CD4-positive, alpha-beta T cell (primary cell): ENCODE data around the gene TTC23L. TPM values are rescaled to one million over a fixed set of nuclear protein-coding genes. Genes with fewer than 3 reads are reported as not detected.

ENCODE experiments used
- ATAC-seq: fragments of 200-7000 bp; cut with Tn5 transposase; one replicate; pipeline ENCODE4 v1.10.0; 2022; ENCODE audit warnings: mild to moderate bottlenecking; ENCODE audit not compliant: poor library complexity
- CTCF ChIA-PET: fragments of 350-600 bp; sonication (Branson Sonifier 250); formaldehyde crosslinking; loops from one replicate; lab custom pipeline; 2021; ENCODE audit warnings: antibody characterized with exemption, inconsistent platforms; lab: Charles Lee
- POLR2A ChIA-PET: fragments of 350-600 bp; sonication (Branson Sonifier 250); formaldehyde crosslinking; loops from one replicate; lab custom pipeline; 2021; ENCODE audit warnings: antibody characterized with exemption, inconsistent platforms; lab: Charles Lee
- DNase-seq, 14 experiments: peaks; one replicate each; pipeline ENCODE4 v3.0.0-alpha.2; 2013 to 2020; ENCODE audit warnings: mixed read lengths in 2 of 14
- H3K27ac ChIP-seq, 2 donors: one replicate each; pipeline versions ENCODE4 v1.5.1 to v1.7.0; 2013; ENCODE audit warnings: low read length in 2 of 2, low read depth in 1 of 2, mild to moderate bottlenecking in 1 of 2
- H3K27me3 ChIP-seq, 2 experiments: 1 replicate in 1 of 2; 2 replicates in 1 of 2; pipeline versions ENCODE4 v1.6.1 to v1.7.0; 2013; ENCODE audit warnings: low read length in 2 of 2, control low read depth in 1 of 2, mild to moderate bottlenecking in 1 of 2, moderate library complexity in 1 of 2; ENCODE audit not compliant: insufficient read depth in 2 of 2, control insufficient read depth in 1 of 2
- H3K36me3 ChIP-seq: one replicate; pipeline ENCODE4 v1.6.1; 2013; ENCODE audit warnings: low read length, control low read depth; ENCODE audit not compliant: insufficient read depth
- H3K4me1 ChIP-seq: one replicate; pipeline ENCODE4 v1.6.1; 2013; ENCODE audit warnings: low read length, control low read depth; ENCODE audit not compliant: insufficient read depth
- H3K4me3 ChIP-seq: one replicate; pipeline ENCODE4 v1.5.1; 2013; ENCODE audit warnings: mild to moderate bottlenecking, low read length, moderate library complexity
- H3K9me3 ChIP-seq, 2 experiments: 1 replicate in 1 of 2; 2 replicates in 1 of 2; pipeline versions ENCODE4 v1.6.1 to v1.7.0; 2013; ENCODE audit warnings: low read length in 2 of 2, mild to moderate bottlenecking in 2 of 2, control low read depth in 1 of 2, moderate library complexity in 1 of 2; ENCODE audit not compliant: control insufficient read depth in 1 of 2, insufficient read depth in 1 of 2
- H3K27ac Mint-ChIP-seq: one replicate; pipeline ENCODE4 v1.8.0; 2020; ENCODE audit warnings: mixed read lengths
- H3K27me3 Mint-ChIP-seq: one replicate; pipeline ENCODE4 v1.8.0; 2021; ENCODE audit warnings: mixed read lengths
- H3K36me3 Mint-ChIP-seq: one replicate; pipeline ENCODE4 v1.8.0; 2021; ENCODE audit warnings: low read depth, mixed read lengths
- H3K4me1 Mint-ChIP-seq: one replicate; pipeline ENCODE4 v1.8.0; 2021; ENCODE audit warnings: low read depth, mixed read lengths
- H3K4me3 Mint-ChIP-seq: one replicate; pipeline ENCODE4 v1.8.0; 2020; ENCODE audit warnings: mild to moderate bottlenecking, mixed read lengths
- H3K9me3 Mint-ChIP-seq: one replicate; pipeline ENCODE4 v1.8.0; 2020; ENCODE audit warnings: mixed read lengths
- intact Hi-C, 2 experiments: fragments of 100-400 bp; cut with DNase I in 1 of 2; cut with micrococcal nuclease in 1 of 2; formaldehyde crosslinking; loops; one replicate each; pipeline versions ENCODE4 v1.15.1 to v1.9.0; 2023 to 2025; cut with DNase I, micrococcal nuclease
- total RNA-seq, 174 experiments: library from RNA in 2 of 174; stranded (reverse) in 2 of 174; gene quantifications; one replicate each; pipeline ENCODE4 v1.2.3 and lab custom pipeline; 2021 to 2026
- TF ChIP-seq, protein P1 (sequence below): fragments of 200-600 bp; IDR thresholded peaks from one replicate; pipeline ENCODE4 v1.8.0; 2022; ENCODE audit warnings: antibody characterized with exemption, mild to moderate bottlenecking

The TTC23L gene
- total RNA-seq, 2 experiments from 2014 or later = 0.20 TPM; not detected in 1

DNA sequence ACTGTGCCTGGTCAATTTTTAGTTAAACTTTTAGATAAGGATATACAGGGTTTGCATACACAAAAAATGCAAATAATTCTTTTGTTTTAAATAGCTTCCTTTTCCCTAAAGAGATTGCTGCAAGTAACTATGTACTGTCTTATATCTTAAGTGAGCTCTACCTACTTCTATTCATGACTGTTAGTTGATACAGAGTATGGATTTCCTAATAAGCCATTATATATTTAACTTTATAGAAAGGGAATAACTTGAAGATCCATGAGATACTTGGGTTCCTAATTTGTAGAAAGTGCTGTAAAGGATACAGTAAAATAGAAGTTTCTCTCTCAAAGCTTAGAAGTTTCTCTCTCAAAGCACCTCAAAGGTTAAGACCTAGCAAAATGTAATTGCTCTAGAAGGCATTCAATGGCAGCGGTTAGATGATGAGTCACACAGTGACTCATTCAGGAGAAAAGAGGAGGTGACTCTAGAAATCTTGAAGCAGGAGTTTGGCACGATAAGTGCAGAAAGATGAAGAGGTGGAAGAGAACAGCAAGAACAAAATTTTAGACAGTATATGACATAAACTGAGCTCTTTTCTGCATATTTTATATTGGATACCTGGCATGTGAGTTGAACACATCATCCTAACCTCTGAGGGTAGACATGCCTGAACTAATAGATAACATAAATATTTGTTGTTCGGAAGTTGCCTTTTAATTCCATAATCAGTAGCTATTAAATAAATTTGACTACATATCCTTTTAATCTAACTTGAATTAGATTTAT, 84.9 kb downstream of the TTC23L start:
- peak in 3 of 14 experiments; percentile 29 to 43 (median 35) for DNase-seq
- no peaks in the 10 kb centered on the region for H3K27me3 Mint-ChIP-seq
- ATAC-seq = peak; percentile 59
- H3K27me3 ChIP-seq = no peaks in the 10 kb centered on the region
- peaks cover under 1% of the 10 kb centered on the region for H3K4me1 Mint-ChIP-seq
- intact Hi-C loops = loop anchor here in 1 of 2 experiments (10.0 kb wide), 1 partner anchor 1321 kb away; the partner anchor contains the start of gene NADK2
- H3K27ac ChIP-seq = no peak overlapping the region
- H3K9me3 ChIP-seq = no peaks in the 10 kb centered on the region
- peaks cover 75% of the 10 kb centered on the region for H3K36me3 ChIP-seq
- POLR2A ChIA-PET = interaction anchor here (1.6 kb wide), 1 partner anchor 9 kb away, joined by 15 read pairs; the partner anchor contains the start of genes BRIX1 and RAD1
- peaks cover 67% of the 10 kb centered on the region for H3K36me3 Mint-ChIP-seq
- CTCF ChIA-PET = interaction anchor here (0.8 to 1.2 kb wide), 2 partner anchors 9 to 26 kb away, joined by 3 to 6 read pairs; partner anchors contain the start of genes BRIX1 and RAD1
- H3K9me3 Mint-ChIP-seq = no peaks in the 10 kb centered on the region
- TF ChIP-seq, protein P1, sequence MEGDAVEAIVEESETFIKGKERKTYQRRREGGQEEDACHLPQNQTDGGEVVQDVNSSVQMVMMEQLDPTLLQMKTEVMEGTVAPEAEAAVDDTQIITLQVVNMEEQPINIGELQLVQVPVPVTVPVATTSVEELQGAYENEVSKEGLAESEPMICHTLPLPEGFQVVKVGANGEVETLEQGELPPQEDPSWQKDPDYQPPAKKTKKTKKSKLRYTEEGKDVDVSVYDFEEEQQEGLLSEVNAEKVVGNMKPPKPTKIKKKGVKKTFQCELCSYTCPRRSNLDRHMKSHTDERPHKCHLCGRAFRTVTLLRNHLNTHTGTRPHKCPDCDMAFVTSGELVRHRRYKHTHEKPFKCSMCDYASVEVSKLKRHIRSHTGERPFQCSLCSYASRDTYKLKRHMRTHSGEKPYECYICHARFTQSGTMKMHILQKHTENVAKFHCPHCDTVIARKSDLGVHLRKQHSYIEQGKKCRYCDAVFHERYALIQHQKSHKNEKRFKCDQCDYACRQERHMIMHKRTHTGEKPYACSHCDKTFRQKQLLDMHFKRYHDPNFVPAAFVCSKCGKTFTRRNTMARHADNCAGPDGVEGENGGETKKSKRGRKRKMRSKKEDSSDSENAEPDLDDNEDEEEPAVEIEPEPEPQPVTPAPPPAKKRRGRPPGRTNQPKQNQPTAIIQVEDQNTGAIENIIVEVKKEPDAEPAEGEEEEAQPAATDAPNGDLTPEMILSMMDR = no peak
- no peak overlapping the region for H3K4me3 Mint-ChIP-seq
- H3K4me1 ChIP-seq = peaks cover 2% of the 10 kb centered on the region
- H3K27ac Mint-ChIP-seq = no peak overlapping the region
- no peak overlapping the region for H3K4me3 ChIP-seq

DNA sequence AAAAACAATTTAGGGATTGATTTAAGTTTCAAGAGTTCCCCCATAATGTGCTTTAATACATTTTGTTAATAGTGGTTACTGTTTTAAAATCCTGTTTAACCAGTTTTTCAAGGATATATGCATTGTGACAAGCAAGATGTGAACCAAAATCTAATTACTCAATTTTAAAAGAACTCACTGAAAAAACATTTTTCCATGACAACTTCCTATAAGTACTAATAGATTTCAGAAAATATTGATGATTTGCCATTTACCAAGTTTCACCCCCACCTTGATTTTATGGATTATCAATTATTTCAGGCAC, 85.5 kb downstream of the TTC23L start:
- Mint-ChIP-seq H3K27ac (no peak overlapping the region), H3K4me3 (no peak overlapping the region), H3K27me3 (no peaks in the 10 kb centered on the region), H3K4me1 (peaks cover 6% of the 10 kb centered on the region), H3K36me3 (peaks cover 72% of the 10 kb centered on the region), H3K9me3 (no peaks in the 10 kb centered on the region)
- TF ChIP-seq, protein P1 = no peak
- Histone ChIP-seq H3K9me3 (no peaks in the 10 kb centered on the region), H3K27me3 (no peaks in the 10 kb centered on the region), H3K27ac (no peak overlapping the region), H3K4me1 (peaks cover 5% of the 10 kb centered on the region), H3K4me3 (no peak overlapping the region), H3K36me3 (peaks cover 73% of the 10 kb centered on the region)
- no peak for DNase-seq
- POLR2A ChIA-PET = interaction anchor here (1.6 kb wide), 1 partner anchor 9 kb away, joined by 15 read pairs; the partner anchor contains the start of genes BRIX1 and RAD1
- intact Hi-C loops = loop anchor here in 1 of 2 experiments (10.0 kb wide), 1 partner anchor 1320 kb away; the partner anchor contains the start of gene NADK2
- ATAC-seq = no peak
- CTCF ChIA-PET = interaction anchor here (0.8 to 1.2 kb wide), 2 partner anchors 9 to 26 kb away, joined by 3 to 6 read pairs; partner anchors contain the start of genes BRIX1 and RAD1

DNA sequence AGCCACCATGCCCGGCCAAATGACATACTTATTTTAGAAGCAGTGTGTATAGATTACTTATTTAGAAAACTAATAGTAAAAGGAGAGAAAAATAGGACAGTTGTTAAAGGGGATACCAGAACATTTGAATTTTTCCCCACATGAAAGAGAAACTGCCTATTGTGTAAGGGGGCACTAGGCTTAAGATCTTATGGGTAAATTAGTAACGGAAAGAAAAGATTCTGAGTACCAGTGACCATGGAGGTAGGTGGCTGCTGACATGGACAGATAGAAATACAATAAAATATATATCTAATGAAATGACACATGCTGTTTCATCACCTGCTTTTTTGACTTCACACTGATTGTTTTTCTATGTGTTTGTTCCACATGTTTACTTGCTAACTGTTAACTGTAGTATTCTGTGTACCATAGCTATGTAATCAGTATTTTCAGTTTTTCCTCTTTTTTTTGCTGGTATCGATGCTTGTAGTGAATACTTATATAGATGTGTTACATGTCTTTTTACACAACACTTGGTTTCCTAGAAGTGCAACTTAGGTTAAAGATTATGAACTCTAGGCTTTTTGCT, 87.4 kb downstream of the TTC23L start:
- Mint-ChIP-seq H3K4me1 (peaks cover 23% of the 10 kb centered on the region), H3K27ac (no peak overlapping the region), H3K9me3 (no peaks in the 10 kb centered on the region), H3K36me3 (peaks cover 67% of the 10 kb centered on the region), H3K27me3 (no peaks in the 10 kb centered on the region), H3K4me3 (no peak overlapping the region)
- TF ChIP-seq, protein P1 = no peak
- H3K9me3 ChIP-seq = no peaks in the 10 kb centered on the region
- H3K4me3 ChIP-seq = no peak overlapping the region
- POLR2A ChIA-PET = no interaction called here
- no peaks in the 10 kb centered on the region for H3K27me3 ChIP-seq
- no peak for ATAC-seq
- H3K27ac ChIP-seq = no peak overlapping the region
- H3K36me3 ChIP-seq = peaks cover 53% of the 10 kb centered on the region
- CTCF ChIA-PET = no interaction called here
- H3K4me1 ChIP-seq = peaks cover 15% of the 10 kb centered on the region
- intact Hi-C loops = loop anchor here (5.0 to 10.0 kb wide), 3 partner anchors 1226 to 1318 kb away; partner anchors contain the start of genes NADK2 (in 2 of the 2), LMBRD2 (in 1 of the 2) and SKP2 (in 1 of the 2)
- DNase-seq = no peak
